Measurements from ENCODE around the gene CHST3.

DNA sequence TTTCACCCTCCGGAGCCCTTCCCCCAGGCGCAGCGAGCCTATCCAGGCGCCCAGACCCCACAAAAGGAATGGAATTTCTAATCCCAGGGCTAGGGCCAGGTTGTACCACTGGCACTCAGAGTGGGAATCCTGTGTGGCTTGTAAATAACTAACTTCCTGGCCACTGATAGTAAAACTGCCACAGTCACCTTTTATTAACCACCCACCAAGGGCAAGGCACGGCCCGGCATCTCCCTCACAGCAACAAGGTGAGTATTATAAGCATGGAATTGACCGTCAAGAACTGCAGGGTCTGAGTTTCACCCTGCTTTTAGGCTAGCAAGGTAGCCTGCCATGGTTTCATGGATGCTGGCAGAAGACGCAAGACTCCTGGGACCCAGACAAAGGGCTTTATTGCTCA, 73.1 kb downstream of the CHST3 start:
- TF ChIP-seq RARB (CRISPR knock-in tag; IDR thresholded peaks at IDR 0.05) (no peak), ISL1 (CRISPR knock-in tag; IDR thresholded peaks at IDR 0.05) (no peak), SNAI2 (CRISPR knock-in tag; IDR thresholded peaks at IDR 0.05) (no peak), ZNF8 (CRISPR knock-in tag; IDR thresholded peaks at IDR 0.05) (no peak), ZC3H10 (CRISPR knock-in tag; IDR thresholded peaks at IDR 0.05) (no peak), ZFP30 (CRISPR knock-in tag; IDR thresholded peaks at IDR 0.05) (no peak)
- TF ChIP-seq, protein P1, sequence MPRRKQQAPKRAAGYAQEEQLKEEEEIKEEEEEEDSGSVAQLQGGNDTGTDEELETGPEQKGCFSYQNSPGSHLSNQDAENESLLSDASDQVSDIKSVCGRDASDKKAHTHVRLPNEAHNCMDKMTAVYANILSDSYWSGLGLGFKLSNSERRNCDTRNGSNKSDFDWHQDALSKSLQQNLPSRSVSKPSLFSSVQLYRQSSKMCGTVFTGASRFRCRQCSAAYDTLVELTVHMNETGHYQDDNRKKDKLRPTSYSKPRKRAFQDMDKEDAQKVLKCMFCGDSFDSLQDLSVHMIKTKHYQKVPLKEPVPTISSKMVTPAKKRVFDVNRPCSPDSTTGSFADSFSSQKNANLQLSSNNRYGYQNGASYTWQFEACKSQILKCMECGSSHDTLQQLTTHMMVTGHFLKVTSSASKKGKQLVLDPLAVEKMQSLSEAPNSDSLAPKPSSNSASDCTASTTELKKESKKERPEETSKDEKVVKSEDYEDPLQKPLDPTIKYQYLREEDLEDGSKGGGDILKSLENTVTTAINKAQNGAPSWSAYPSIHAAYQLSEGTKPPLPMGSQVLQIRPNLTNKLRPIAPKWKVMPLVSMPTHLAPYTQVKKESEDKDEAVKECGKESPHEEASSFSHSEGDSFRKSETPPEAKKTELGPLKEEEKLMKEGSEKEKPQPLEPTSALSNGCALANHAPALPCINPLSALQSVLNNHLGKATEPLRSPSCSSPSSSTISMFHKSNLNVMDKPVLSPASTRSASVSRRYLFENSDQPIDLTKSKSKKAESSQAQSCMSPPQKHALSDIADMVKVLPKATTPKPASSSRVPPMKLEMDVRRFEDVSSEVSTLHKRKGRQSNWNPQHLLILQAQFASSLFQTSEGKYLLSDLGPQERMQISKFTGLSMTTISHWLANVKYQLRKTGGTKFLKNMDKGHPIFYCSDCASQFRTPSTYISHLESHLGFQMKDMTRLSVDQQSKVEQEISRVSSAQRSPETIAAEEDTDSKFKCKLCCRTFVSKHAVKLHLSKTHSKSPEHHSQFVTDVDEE (CRISPR knock-in tag; IDR thresholded peaks at IDR 0.05): no peak

All from SK-N-SH treated with all-trans-retinoic acid at 6 μM for 48 hours (cell line).